CD14-positive monocyte (primary cell): ENCODE data around the gene CDH4. TPM values are rescaled to one million over a fixed set of nuclear protein-coding genes. Genes with fewer than 3 reads are reported as not detected.

ENCODE experiments used
- DNase-seq, 3 donors: peaks; one replicate each; pipeline ENCODE4 v3.0.0-alpha.2; 2011 to 2022
- H2AFZ ChIP-seq: 2 replicates; pipeline ENCODE4 v1.6.0; 2012; ENCODE audit warnings: mild to moderate bottlenecking, low read depth, low read length, inconsistent platforms; ENCODE audit not compliant: insufficient read depth, poor library complexity, severe bottlenecking
- H3K27ac ChIP-seq, 2 donors: 1 replicate in 1 of 2; 2 replicates in 1 of 2; pipeline ENCODE4 v1.5.1; 2012 to 2013; ENCODE audit warnings: low read length in 2 of 2, control low read depth in 1 of 2, inconsistent platforms in 1 of 2, low read depth in 1 of 2, mild to moderate bottlenecking in 1 of 2
- H3K27me3 ChIP-seq, 2 donors: one replicate each; pipeline versions ENCODE4 v1.6.0 to v1.6.1; 2011 to 2013; ENCODE audit warnings: low read length in 2 of 2; ENCODE audit not compliant: control insufficient read depth in 2 of 2, insufficient read depth in 2 of 2
- H3K36me3 ChIP-seq, 2 donors: replicated peaks in 1 of 2; 1 replicate in 1 of 2; 2 replicates in 1 of 2; pipeline versions ENCODE4 v1.5.1 to v1.6.1; 2012 to 2013; ENCODE audit warnings: low read length in 2 of 2, control low read depth in 1 of 2, inconsistent platforms in 1 of 2, mild to moderate bottlenecking in 1 of 2; ENCODE audit not compliant: insufficient read depth in 2 of 2, control insufficient read depth in 1 of 2
- H3K4me1 ChIP-seq, 2 donors: 1 replicate in 1 of 2; 2 replicates in 1 of 2; pipeline versions ENCODE4 v1.5.1 to v1.6.1; 2012 to 2013; ENCODE audit warnings: low read length in 2 of 2, control low read depth in 1 of 2, inconsistent platforms in 1 of 2, mild to moderate bottlenecking in 1 of 2, moderate library complexity in 1 of 2; ENCODE audit not compliant: insufficient read depth in 2 of 2, control insufficient read depth in 1 of 2
- H3K4me2 ChIP-seq: replicated peaks from 2 replicates; pipeline ENCODE3; 2012; ENCODE audit warnings: low read length, moderate library complexity, mild to moderate bottlenecking; ENCODE audit not compliant: poor library complexity, severe bottlenecking; ENCODE audit errors: extremely low read depth
- H3K4me3 ChIP-seq, 3 experiments: fragments of 200-600 bp in 1 of 3; sonication (generic) in 1 of 3; replicated peaks in 1 of 3; 1 replicate in 2 of 3; 2 replicates in 1 of 3; pipeline ENCODE4 v1.5.1; 2011 to 2013; ENCODE audit warnings: low read length in 3 of 3, mild to moderate bottlenecking in 3 of 3, control low read depth in 2 of 3, low read depth in 2 of 3, inconsistent platforms in 1 of 3, moderate library complexity in 1 of 3
- H3K79me2 ChIP-seq: 2 replicates; pipeline ENCODE4 v1.6.0; 2012; ENCODE audit warnings: mild to moderate bottlenecking, control low read depth, inconsistent platforms, low read length, moderate library complexity; ENCODE audit not compliant: insufficient read depth
- H3K9ac ChIP-seq: 2 replicates; pipeline ENCODE4 v1.6.0; 2017; ENCODE audit warnings: low read length, mild to moderate bottlenecking; ENCODE audit not compliant: insufficient read depth, poor library complexity, severe bottlenecking
- H3K9me3 ChIP-seq, 2 donors: replicated peaks in 1 of 2; 1 replicate in 1 of 2; 2 replicates in 1 of 2; pipeline versions ENCODE4 v1.5.1 to v1.6.1; 2012 to 2013; ENCODE audit warnings: low read length in 2 of 2, control low read depth in 1 of 2; ENCODE audit not compliant: control insufficient read depth in 1 of 2, insufficient read depth in 1 of 2
- H4K20me1 ChIP-seq: 2 replicates; pipeline ENCODE4 v1.6.0; 2012; ENCODE audit warnings: mild to moderate bottlenecking, low read length, control low read depth, moderate library complexity; ENCODE audit not compliant: insufficient read depth
- H3K27ac Mint-ChIP-seq, 7 donors: one replicate each; pipeline ENCODE4 v1.8.0; 2020; ENCODE audit warnings: mild to moderate bottlenecking in 7 of 7, mixed read lengths in 7 of 7, moderate library complexity in 6 of 7, inconsistent platforms in 2 of 7
- H3K27me3 Mint-ChIP-seq, 3 donors: one replicate each; pipeline ENCODE4 v1.8.0; 2021 to 2022; ENCODE audit warnings: low read depth in 3 of 3, mild to moderate bottlenecking in 3 of 3, mixed read lengths in 3 of 3, moderate library complexity in 3 of 3, inconsistent platforms in 1 of 3
- H3K36me3 Mint-ChIP-seq, 2 donors: one replicate each; pipeline ENCODE4 v1.8.0; 2020; ENCODE audit warnings: mixed read lengths in 2 of 2, inconsistent platforms in 1 of 2, mild to moderate bottlenecking in 1 of 2
- H3K4me1 Mint-ChIP-seq: one replicate; pipeline ENCODE4 v1.8.0; 2020; ENCODE audit warnings: mild to moderate bottlenecking, mixed read lengths
- H3K4me3 Mint-ChIP-seq, 2 donors: one replicate each; pipeline ENCODE4 v1.8.0; 2020; ENCODE audit warnings: mild to moderate bottlenecking in 2 of 2, mixed read lengths in 2 of 2, moderate library complexity in 1 of 2
- H3K9me3 Mint-ChIP-seq, 7 donors: one replicate each; pipeline ENCODE4 v1.8.0; 2020 to 2022; ENCODE audit warnings: mixed read lengths in 7 of 7, mild to moderate bottlenecking in 6 of 7, moderate library complexity in 6 of 7, inconsistent platforms in 2 of 7
- CTCF ChIP-seq: fragments of 200-600 bp; IDR thresholded peaks from one replicate; pipeline ENCODE4 v1.8.0; 2022; ENCODE audit warnings: antibody characterized with exemption, mild to moderate bottlenecking
- WGBS: methylation state at CpG from one replicate; pipeline ENCODE4 v1.1.5; 2013; ENCODE audit warnings: missing lambda C conversion rate; ENCODE audit not compliant: insufficient coverage; 5-methylcytosine and 5-hydroxymethylcytosine counted together
- intact Hi-C, 2 donors: fragments of 100-400 bp; cut with micrococcal nuclease; formaldehyde crosslinking; loops; one replicate each; pipeline versions ENCODE4 v1.15.0 to v1.15.1; 2023
- polyA plus RNA-seq, 3 donors: library from polyadenylated mRNA; depleted of rRNA in 1 of 3; unstranded in 2 of 3; stranded (reverse) in 1 of 3; fragments of 300-500 nt in 2 of 3; fragments of >200 nt in 1 of 3; fragmentation: Illumina TruSeq in 2 of 3; gene quantifications; 1 replicate in 2 of 3; 2 replicates in 1 of 3; pipeline ENCODE4 v1.2.3, GENCODE V29; 2012 to 2021

Gene CDH4
- polyA plus RNA-seq, 3 donors, result not detected

GRCh38 chr20:61322151-61322865 lies 70.2 kb downstream of the CDH4 start:
- no peak overlapping the region for H2AFZ ChIP-seq
- no peaks in the 10 kb centered on the region for H3K36me3 ChIP-seq
- H3K36me3 Mint-ChIP-seq, result no peaks in the 10 kb centered on the region
- intact Hi-C loops, result no loop called here
- no peaks in the 10 kb centered on the region for H3K4me1 ChIP-seq
- peaks cover 0 to 36% (median 21%) of the 10 kb centered on the region in 7 donors for H3K9me3 Mint-ChIP-seq
- 91% methylated on average over 4 of the region's 14 CpGs for WGBS
- no peak for DNase-seq
- no peaks in the 10 kb centered on the region for H3K79me2 ChIP-seq
- no peaks in the 10 kb centered on the region for H3K4me1 Mint-ChIP-seq
- no peaks in the 10 kb centered on the region for H3K27me3 ChIP-seq
- no peak overlapping the region for H3K27ac ChIP-seq
- no peaks in the 10 kb centered on the region for H4K20me1 ChIP-seq
- H3K27ac Mint-ChIP-seq, result peak overlapping the region in 1 of 7 donors; percentile 7
- H3K4me3 ChIP-seq, result no peak overlapping the region
- peaks cover 0 to 83% of the 10 kb centered on the region in 2 donors for H3K9me3 ChIP-seq
- no peak overlapping the region for H3K4me3 Mint-ChIP-seq
- H3K4me2 ChIP-seq, result no peak overlapping the region
- no peak for TF ChIP-seq CTCF
- H3K27me3 Mint-ChIP-seq, result peaks cover 0 to 5% (median 0%) of the 10 kb centered on the region in 3 donors
- H3K9ac ChIP-seq, result no peak overlapping the region

- H3K4me1 ChIP-seq, result no peaks in the 10 kb centered on the region
- H3K27me3 ChIP-seq, result no peaks in the 10 kb centered on the region
- Mint-ChIP-seq H3K4me1 (no peaks in the 10 kb centered on the region), H3K9me3 (peaks cover 0 to 29% (median 17%) of the 10 kb centered on the region in 7 donors), H3K36me3 (no peaks in the 10 kb centered on the region), H3K27ac (no peak overlapping the region), H3K27me3 (peaks cover 0 to 4% (median 3%) of the 10 kb centered on the region in 3 donors), H3K4me3 (no peak overlapping the region)
- no peak overlapping the region for H2AFZ ChIP-seq
- no peaks in the 10 kb centered on the region for H3K36me3 ChIP-seq
- H3K9ac ChIP-seq, result no peak overlapping the region
- no peaks in the 10 kb centered on the region for H4K20me1 ChIP-seq
- 99% methylated on average over 8 of the region's 8 CpGs for WGBS
- no peak overlapping the region for H3K4me3 ChIP-seq
- no peak for DNase-seq
- peaks cover 0 to 63% of the 10 kb centered on the region in 2 donors for H3K9me3 ChIP-seq
- no peak overlapping the region for H3K4me2 ChIP-seq
- TF ChIP-seq CTCF, result no peak
- H3K79me2 ChIP-seq, result no peaks in the 10 kb centered on the region
- no peak overlapping the region for H3K27ac ChIP-seq
- intact Hi-C loops, result no loop called here
Observed at GRCh38 chr20:61324906-61325305, 72.8 kb downstream of the CDH4 start.
